GM12874 (cell line): Measurements from ENCODE around the gene TCAP.
A peak's percentile ranks its signal among the peaks of the same experiment; 100 is the strongest.

ENCODE experiments used
- CTCF ChIP-seq: IDR thresholded peaks from 2 replicates; pipeline ENCODE4 v1.5.1; 2011; ENCODE audit warnings: low read depth, mild to moderate bottlenecking, control low read depth, low read length, moderate library complexity; ENCODE audit not compliant: insufficient read depth

TCAP gene

GRCh38 chr17:39619786-39620101 lies 45.4 kb upstream of the TCAP start:
- TF ChIP-seq CTCF, result no peak

GRCh38 chr17:39621523-39622379 lies 43.4 kb upstream of the TCAP start:
- TF ChIP-seq CTCF, result peak; percentile 100

DNA sequence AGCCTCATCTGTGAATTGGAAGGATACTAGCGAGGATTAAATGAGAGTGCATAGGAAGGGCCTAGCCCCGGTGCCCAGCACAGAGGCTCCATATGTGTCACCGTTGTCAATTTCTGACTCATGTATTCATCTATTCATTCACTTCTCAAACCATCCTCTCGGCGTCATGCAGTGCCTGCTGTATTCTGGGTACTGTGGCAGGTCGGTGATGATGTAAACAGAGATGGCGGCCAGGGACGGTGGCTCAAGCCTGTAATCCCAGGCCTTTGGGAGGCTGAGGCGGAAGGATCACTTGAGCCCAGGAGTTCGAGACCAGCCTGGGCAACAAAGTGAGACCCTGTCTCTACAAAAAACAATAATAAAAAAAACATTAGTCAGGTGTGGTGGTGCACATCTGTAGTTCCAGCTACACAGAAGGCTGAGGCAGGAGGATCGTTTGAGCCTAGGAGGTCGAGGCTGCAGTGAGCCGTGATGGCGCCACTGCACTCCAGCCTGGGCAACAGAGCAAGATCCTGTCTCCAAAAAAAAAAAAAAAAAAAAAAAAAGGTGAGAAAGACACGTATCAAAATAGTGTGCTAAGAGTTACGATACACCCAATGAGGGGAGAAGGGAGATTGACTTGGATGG lies 42.7 kb upstream of the TCAP start:
- TF ChIP-seq CTCF, result no peak

GRCh38 chr17:39623356-39623950 lies 41.7 kb upstream of the TCAP start:
- peak; percentile 95 for TF ChIP-seq CTCF

DNA sequence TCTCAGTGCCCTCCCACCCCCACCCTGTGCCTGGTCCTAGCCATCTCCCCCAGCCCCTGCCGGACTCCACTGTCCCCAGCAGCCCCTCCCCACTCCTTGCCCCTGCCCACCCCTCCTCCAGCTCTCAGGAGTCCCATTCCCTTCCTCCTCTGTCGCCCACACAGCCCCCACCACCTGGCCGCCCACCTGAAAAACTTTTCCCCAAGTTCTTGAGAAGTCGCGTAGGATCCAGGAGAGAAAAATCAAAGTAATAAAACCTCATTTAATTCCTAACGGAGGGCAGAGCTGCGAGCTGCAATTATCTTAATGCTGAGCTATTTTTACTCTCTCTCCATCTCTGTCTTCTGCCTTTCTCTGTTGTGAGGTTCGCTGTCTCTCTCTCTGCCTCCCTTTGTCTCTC lies 40.8 kb upstream of the TCAP start:
- no peak for TF ChIP-seq CTCF

- TF ChIP-seq CTCF, result no peak
These were observed 39.9 kb upstream of the TCAP start for GRCh38 chr17:39625198-39625785.

GRCh38 chr17:39626171-39627046 lies 38.7 kb upstream of the TCAP start, which contains the start of gene PPP1R1B:
Gene PPP1R1B (plus strand): TSS chr17:39626952. CDS start chr17:39627393, 441 bp downstream.
- TF ChIP-seq CTCF, result no peak
